ENCODE results near the gene ATP1A2.

Gene ATP1A2

GRCh38 chr1:160089883-160090282 is 25.7 kb upstream of the ATP1A2 start:
- no peak overlapping the region for H3K4me3 ChIP-seq (ENCODE audit: low read depth, low read length)
- DNase-seq (ENCODE audit: low read depth), result no peak
- TF ChIP-seq POLR2A (IDR thresholded peaks at IDR 0.05; ENCODE audit: extremely low read depth, insufficient read length) (no peak), MAX (IDR thresholded peaks at IDR 0.05; ENCODE audit: low read depth, low read length) (no peak), CTCF (IDR thresholded peaks at IDR 0.05; ENCODE audit: low read depth, low read length) (no peak), MYC (IDR thresholded peaks at IDR 0.05; ENCODE audit: low read depth, low read length) (no peak)

GRCh38 chr1:160090760-160091159 is 24.8 kb upstream of the ATP1A2 start:
- no peak overlapping the region for H3K4me3 ChIP-seq (ENCODE audit: low read depth, low read length)
- no peak for DNase-seq (ENCODE audit: low read depth)
- TF ChIP-seq POLR2A (IDR thresholded peaks at IDR 0.05; ENCODE audit: extremely low read depth, insufficient read length) (no peak), MAX (IDR thresholded peaks at IDR 0.05; ENCODE audit: low read depth, low read length) (no peak), CTCF (IDR thresholded peaks at IDR 0.05; ENCODE audit: low read depth, low read length) (no peak), MYC (IDR thresholded peaks at IDR 0.05; ENCODE audit: low read depth, low read length) (no peak)

GRCh38 chr1:160091666-160092223 is 23.8 kb upstream of the ATP1A2 start:
- H3K4me3 ChIP-seq (ENCODE audit: low read depth, low read length), result no peak overlapping the region
- DNase-seq (ENCODE audit: low read depth), result no peak
- no peak for TF ChIP-seq CTCF (IDR thresholded peaks at IDR 0.05; ENCODE audit: low read depth, low read length)
- no peak for TF ChIP-seq MAX (IDR thresholded peaks at IDR 0.05; ENCODE audit: low read depth, low read length)
- no peak for TF ChIP-seq POLR2A (IDR thresholded peaks at IDR 0.05; ENCODE audit: extremely low read depth, insufficient read length)
- no peak for TF ChIP-seq MYC (IDR thresholded peaks at IDR 0.05; ENCODE audit: low read depth, low read length)

- DNase-seq (ENCODE audit: low read depth), result no peak
- no peak overlapping the region for H3K4me3 ChIP-seq (ENCODE audit: low read depth, low read length)
- TF ChIP-seq MAX (IDR thresholded peaks at IDR 0.05; ENCODE audit: low read depth, low read length) (no peak), POLR2A (IDR thresholded peaks at IDR 0.05; ENCODE audit: extremely low read depth, insufficient read length) (no peak), CTCF (IDR thresholded peaks at IDR 0.05; ENCODE audit: low read depth, low read length) (no peak), MYC (IDR thresholded peaks at IDR 0.05; ENCODE audit: low read depth, low read length) (no peak)
These were observed 23.0 kb upstream of the ATP1A2 start for GRCh38 chr1:160092366-160093068.

GRCh38 chr1:160093069-160093395 is 22.5 kb upstream of the ATP1A2 start:
- DNase-seq (ENCODE audit: low read depth), result no peak
- TF ChIP-seq MYC (IDR thresholded peaks at IDR 0.05; ENCODE audit: low read depth, low read length) (no peak), MAX (IDR thresholded peaks at IDR 0.05; ENCODE audit: low read depth, low read length) (no peak), CTCF (IDR thresholded peaks at IDR 0.05; ENCODE audit: low read depth, low read length) (no peak), POLR2A (IDR thresholded peaks at IDR 0.05; ENCODE audit: extremely low read depth, insufficient read length) (no peak)
- H3K4me3 ChIP-seq (ENCODE audit: low read depth, low read length), result no peak overlapping the region

Data from NB4 (cell line).